B cell (primary cell): ENCODE results near the gene DYNLT2. TPM values are rescaled to one million over a fixed set of nuclear protein-coding genes. Genes with fewer than 3 reads are reported as not detected.

ENCODE experiments used
- ATAC-seq: fragments of 200-7000 bp; cut with Tn5 transposase; one replicate; pipeline ENCODE4 v1.10.0; 2021; ENCODE audit warnings: low read depth, mild to moderate bottlenecking, moderate number of reproducible peaks, moderate library complexity
- CTCF ChIA-PET: fragments of 350-600 bp; sonication (Branson Sonifier 250); formaldehyde crosslinking; loops from one replicate; lab custom pipeline; 2021; ENCODE audit warnings: antibody characterized with exemption, inconsistent platforms; lab: Charles Lee
- POLR2A ChIA-PET: fragments of 350-600 bp; sonication (Branson Sonifier 250); formaldehyde crosslinking; loops from one replicate; lab custom pipeline; 2021; ENCODE audit warnings: antibody characterized with exemption; lab: Charles Lee
- DNase-seq: peaks from one replicate; pipeline ENCODE4 v3.0.0; 2013
- H2AFZ ChIP-seq: 2 replicates; pipeline ENCODE4 v1.6.1; 2012; ENCODE audit warnings: mild to moderate bottlenecking, low read depth, low read length; ENCODE audit not compliant: insufficient read depth, poor library complexity, severe bottlenecking
- H3K27ac ChIP-seq, 2 donors: 1 replicate in 1 of 2; 2 replicates in 1 of 2; pipeline ENCODE4 v1.5.1; 2012 to 2013; ENCODE audit warnings: low read length in 2 of 2, mild to moderate bottlenecking in 2 of 2, moderate library complexity in 1 of 2
- H3K27me3 ChIP-seq, 4 experiments: fragments of 200-600 bp in 1 of 4; sonication (generic) in 1 of 4; replicated peaks in 1 of 4; 1 replicate in 2 of 4; 2 replicates in 2 of 4; pipeline versions ENCODE4 v1.6.1 to v1.7.0; 2013 to 2016; ENCODE audit warnings: low read length in 3 of 4, mild to moderate bottlenecking in 2 of 4, mixed read lengths in 1 of 4, moderate library complexity in 1 of 4; ENCODE audit not compliant: insufficient read depth in 4 of 4, control insufficient read depth in 3 of 4; ENCODE audit errors: control extremely low read depth in 1 of 4
- H3K36me3 ChIP-seq, 2 experiments: replicated peaks in 1 of 2; 1 replicate in 1 of 2; 2 replicates in 1 of 2; pipeline versions ENCODE4 v1.6.1 to v1.7.1; 2013; ENCODE audit warnings: low read length in 1 of 2; ENCODE audit not compliant: insufficient read depth in 2 of 2, control insufficient read depth in 1 of 2; ENCODE audit errors: control extremely low read depth in 1 of 2, extremely low read depth in 1 of 2
- H3K4me1 ChIP-seq, 2 donors: fragments of 200-600 bp in 1 of 2; sonication (generic) in 1 of 2; 1 replicate in 1 of 2; 2 replicates in 1 of 2; pipeline versions ENCODE4 v1.5.1 to v1.6.1; 2013 to 2017; ENCODE audit warnings: low read length in 2 of 2; ENCODE audit not compliant: control insufficient read depth in 2 of 2, insufficient read depth in 2 of 2
- H3K4me2 ChIP-seq: replicated peaks from 2 replicates; pipeline ENCODE3; 2012; ENCODE audit warnings: mild to moderate bottlenecking, low read depth, low read length; ENCODE audit not compliant: poor library complexity, severe bottlenecking
- H3K4me3 ChIP-seq, 5 experiments: fragments of 200-600 bp in 1 of 5; sonication (generic) in 1 of 5; 1 replicate in 3 of 5; 2 replicates in 2 of 5; pipeline versions ENCODE4 v1.5.1 to v1.7.0; 2011 to 2016; ENCODE audit warnings: low read length in 4 of 5, mild to moderate bottlenecking in 4 of 5, low read depth in 2 of 5, control low read depth in 1 of 5, moderate library complexity in 1 of 5; ENCODE audit not compliant: insufficient read depth in 1 of 5; ENCODE audit errors: control extremely low read depth in 1 of 5, extremely low read depth in 1 of 5
- H3K79me2 ChIP-seq: fragments of 200-600 bp; sonication (generic); one replicate; pipeline ENCODE4 v1.6.0; 2016; ENCODE audit warnings: low read length; ENCODE audit not compliant: control insufficient read depth, insufficient read depth
- H3K9ac ChIP-seq: fragments of 200-600 bp; sonication (generic); 2 replicates; pipeline ENCODE4 v1.6.1; 2017; ENCODE audit warnings: mild to moderate bottlenecking, low read length, moderate library complexity
- H3K9me3 ChIP-seq, 3 donors: one replicate each; pipeline versions ENCODE4 v1.6.1 to v1.7.1; 2013; ENCODE audit warnings: low read length in 2 of 3; ENCODE audit not compliant: control insufficient read depth in 2 of 3, insufficient read depth in 1 of 3; ENCODE audit errors: control extremely low read depth in 1 of 3
- H4K20me1 ChIP-seq: 2 replicates; pipeline ENCODE4 v1.6.0; 2012; ENCODE audit warnings: mild to moderate bottlenecking, low read length; ENCODE audit not compliant: insufficient read depth, control insufficient read depth, poor library complexity, severe bottlenecking
- H3K27ac Mint-ChIP-seq: one replicate; pipeline ENCODE4 v1.8.0; 2021; ENCODE audit warnings: mixed read lengths
- H3K27me3 Mint-ChIP-seq: one replicate; pipeline ENCODE4 v1.8.0; 2021; ENCODE audit warnings: mixed read lengths
- H3K4me1 Mint-ChIP-seq: one replicate; pipeline ENCODE4 v1.8.0; 2021; ENCODE audit warnings: mixed read lengths
- H3K4me3 Mint-ChIP-seq: one replicate; pipeline ENCODE4 v1.8.0; 2021; ENCODE audit warnings: mixed read lengths
- H3K9me3 Mint-ChIP-seq: one replicate; pipeline ENCODE4 v1.8.0; 2022; ENCODE audit warnings: mixed read lengths; ENCODE audit not compliant: insufficient read depth
- CTCF ChIP-seq: fragments of 200-600 bp; IDR thresholded peaks from one replicate; pipeline ENCODE4 v1.8.0; 2022; ENCODE audit warnings: antibody characterized with exemption, mild to moderate bottlenecking
- EZH2 ChIP-seq: IDR thresholded peaks from 2 replicates; pipeline ENCODE4 v1.6.1; 2012; ENCODE audit warnings: borderline replicate concordance, low read depth, mild to moderate bottlenecking, moderate library complexity, low read length; ENCODE audit not compliant: insufficient read depth, poor library complexity, severe bottlenecking
- WGBS: methylation state at CpG from one replicate; pipeline ENCODE4 v1.1.5; 2013; ENCODE audit warnings: missing lambda C conversion rate; ENCODE audit not compliant: insufficient coverage; 5-methylcytosine and 5-hydroxymethylcytosine counted together
- intact Hi-C: fragments of 100-400 bp; cut with micrococcal nuclease; formaldehyde crosslinking; loops from one replicate; pipeline ENCODE4 v1.10.0; 2022
- polyA plus RNA-seq: library from polyadenylated mRNA; depleted of rRNA; stranded (reverse); fragments of >200 nt; gene quantifications from 2 replicates; pipeline ENCODE4 v1.2.3, GENCODE V29; 2012
- total RNA-seq, 2 donors: library from RNA; stranded (reverse); fragments of 120-200 nt in 1 of 2; gene quantifications; 1 replicate in 1 of 2; 2 replicates in 1 of 2; pipeline versions ENCODE4 v1.2.3 to v1.2.4, GENCODE V29; 2013 to 2022

DYNLT2 gene
- total and polyA plus RNA-seq, 2 donors (not counting 1 experiment from before 2014, with no cell fraction given): 2.4 to 7.2 TPM

GRCh38 chr6:169746556-169746955 is 4.8 kb downstream of the DYNLT2 start:
- no peak overlapping the region for H3K27ac Mint-ChIP-seq
- H3K27me3 ChIP-seq: no peaks in the 10 kb centered on the region
- no peaks in the 10 kb centered on the region for H3K36me3 ChIP-seq
- H2AFZ ChIP-seq: no peak overlapping the region
- no peak overlapping the region for H3K4me2 ChIP-seq
- peaks cover 4% of the 10 kb centered on the region for H3K9me3 Mint-ChIP-seq
- TF ChIP-seq CTCF (no peak), EZH2 (no peak)
- no peak overlapping the region for H3K9ac ChIP-seq
- H3K27me3 Mint-ChIP-seq: no peaks in the 10 kb centered on the region
- no peak for DNase-seq
- H3K4me3 ChIP-seq: no peak overlapping the region
- intact Hi-C loops: no loop called here
- POLR2A ChIA-PET: no interaction called here
- H3K4me3 Mint-ChIP-seq: no peak overlapping the region
- no CpG with 5 or more reads among the region's 1 CpG for WGBS
- peaks cover 0 to 5% (median 0%) of the 10 kb centered on the region in 3 donors for H3K9me3 ChIP-seq
- peaks cover 16% of the 10 kb centered on the region for H3K4me1 Mint-ChIP-seq
- H3K79me2 ChIP-seq: peaks cover 15% of the 10 kb centered on the region
- H3K4me1 ChIP-seq: peaks cover 10 to 11% of the 10 kb centered on the region in 2 donors
- no peak for ATAC-seq
- CTCF ChIA-PET: no interaction called here
- H3K27ac ChIP-seq: no peak overlapping the region
- H4K20me1 ChIP-seq: no peaks in the 10 kb centered on the region

GRCh38 chr6:169745405-169745804 is 6.0 kb downstream of the DYNLT2 start:
- H3K4me1 Mint-ChIP-seq: peaks cover 7% of the 10 kb centered on the region
- POLR2A ChIA-PET: no interaction called here
- H3K79me2 ChIP-seq: peaks cover 6% of the 10 kb centered on the region
- H3K27ac ChIP-seq: no peak overlapping the region
- peaks cover 4% of the 10 kb centered on the region for H3K9me3 Mint-ChIP-seq
- no peak overlapping the region for H3K9ac ChIP-seq
- H3K4me1 ChIP-seq: peaks cover 4 to 5% of the 10 kb centered on the region in 2 donors
- ATAC-seq: no peak
- H3K4me3 ChIP-seq: no peak overlapping the region
- H3K9me3 ChIP-seq: peaks cover 0 to 5% (median 0%) of the 10 kb centered on the region in 3 donors
- CTCF ChIA-PET: no interaction called here
- H3K27me3 Mint-ChIP-seq: no peaks in the 10 kb centered on the region
- WGBS: no CpG with 5 or more reads among the region's 3 CpGs
- H3K4me3 Mint-ChIP-seq: no peak overlapping the region
- no peak overlapping the region for H3K4me2 ChIP-seq
- TF ChIP-seq EZH2 (no peak), CTCF (no peak)
- no peak overlapping the region for H2AFZ ChIP-seq
- DNase-seq: no peak
- no peaks in the 10 kb centered on the region for H4K20me1 ChIP-seq
- no peak overlapping the region for H3K27ac Mint-ChIP-seq
- no peaks in the 10 kb centered on the region for H3K36me3 ChIP-seq
- no peaks in the 10 kb centered on the region for H3K27me3 ChIP-seq
- intact Hi-C loops: no loop called here
